ENCODE data around the gene EFNA4. TPM values are rescaled to one million over a fixed set of nuclear protein-coding genes. Genes with fewer than 3 reads are reported as not detected.

Gene EFNA4
- total RNA-seq, 1 donor from 2014 or later: 10.7 TPM

GRCh38 chr1:155022927-155023236, 40.7 kb upstream of the EFNA4 start:
- Histone ChIP-seq H3K27me3 (no peaks in the 10 kb centered on the region), H3F3A (ENCODE audit: low read depth) (peaks cover 17% of the 10 kb centered on the region), H4K20me1 (ENCODE audit: low read depth) (peaks cover 5% of the 10 kb centered on the region), H3K9ac (no peak overlapping the region), H2AFZ (replicated peaks) (no peak overlapping the region), H3K4me1 (peaks cover 21% of the 10 kb centered on the region), H3K79me2 (ENCODE audit: low read depth) (no peaks in the 10 kb centered on the region), H3K4me2 (no peak overlapping the region), H3K27ac (no peak overlapping the region), H3K36me3 (no peaks in the 10 kb centered on the region), H3K4me3 (no peak overlapping the region), H3K9me3 (ENCODE audit: low read depth) (no peaks in the 10 kb centered on the region)
- no peaks in the 10 kb centered on the region for H3K36me3 Mint-ChIP-seq
- H3K27ac Mint-ChIP-seq: peak overlapping the region; percentile 46
- peaks cover 20% of the 10 kb centered on the region for H3K4me1 Mint-ChIP-seq
- no peak for DNase-seq (ENCODE audit: low spot score)
- peaks cover 23% of the 10 kb centered on the region for H3K27me3 Mint-ChIP-seq (ENCODE audit: insufficient read depth, low read depth)
- TF ChIP-seq CTCF (IDR thresholded peaks at IDR 0.05) (no peak), EZH2phosphoT487 (IDR thresholded peaks at IDR 0.05) (no peak), EZH2 (IDR thresholded peaks at IDR 0.05) (no peak)
- no peaks in the 10 kb centered on the region for H3K9me3 Mint-ChIP-seq
- H3K4me3 Mint-ChIP-seq: no peak overlapping the region

GRCh38 chr1:155023627-155024026, 39.9 kb upstream of the EFNA4 start:
- H3K27me3 Mint-ChIP-seq (ENCODE audit: insufficient read depth, low read depth): peaks cover 18% of the 10 kb centered on the region
- Histone ChIP-seq H3K4me1 (peaks cover 15% of the 10 kb centered on the region), H3K36me3 (no peaks in the 10 kb centered on the region), H2AFZ (replicated peaks) (no peak overlapping the region), H3K27ac (no peak overlapping the region), H3K9me3 (ENCODE audit: low read depth) (no peaks in the 10 kb centered on the region), H3K27me3 (no peaks in the 10 kb centered on the region), H3K4me2 (no peak overlapping the region), H3K4me3 (no peak overlapping the region), H3F3A (ENCODE audit: low read depth) (peaks cover 13% of the 10 kb centered on the region), H3K9ac (no peak overlapping the region), H4K20me1 (ENCODE audit: low read depth) (peaks cover 5% of the 10 kb centered on the region), H3K79me2 (ENCODE audit: low read depth) (no peaks in the 10 kb centered on the region)
- TF ChIP-seq EZH2phosphoT487 (IDR thresholded peaks at IDR 0.05): no peak
- TF ChIP-seq EZH2 (IDR thresholded peaks at IDR 0.05): no peak
- TF ChIP-seq CTCF (IDR thresholded peaks at IDR 0.05): no peak
- peaks cover 15% of the 10 kb centered on the region for H3K4me1 Mint-ChIP-seq
- no peak overlapping the region for H3K27ac Mint-ChIP-seq
- DNase-seq (ENCODE audit: low spot score): no peak
- H3K9me3 Mint-ChIP-seq: no peaks in the 10 kb centered on the region
- H3K4me3 Mint-ChIP-seq: no peak overlapping the region
- H3K36me3 Mint-ChIP-seq: no peaks in the 10 kb centered on the region

- H3K27ac Mint-ChIP-seq: no peak overlapping the region
- Histone ChIP-seq H3F3A (ENCODE audit: low read depth) (peaks cover 6% of the 10 kb centered on the region), H3K4me2 (no peak overlapping the region), H3K27ac (no peak overlapping the region), H3K36me3 (no peaks in the 10 kb centered on the region), H3K27me3 (no peaks in the 10 kb centered on the region), H3K4me1 (peaks cover 8% of the 10 kb centered on the region), H3K9ac (no peak overlapping the region), H4K20me1 (ENCODE audit: low read depth) (peaks cover 3% of the 10 kb centered on the region), H3K79me2 (ENCODE audit: low read depth) (no peaks in the 10 kb centered on the region), H2AFZ (replicated peaks) (no peak overlapping the region), H3K9me3 (ENCODE audit: low read depth) (no peaks in the 10 kb centered on the region), H3K4me3 (no peak overlapping the region)
- H3K4me3 Mint-ChIP-seq: no peak overlapping the region
- H3K4me1 Mint-ChIP-seq: peaks cover 14% of the 10 kb centered on the region
- DNase-seq (ENCODE audit: low spot score): no peak
- no peaks in the 10 kb centered on the region for H3K9me3 Mint-ChIP-seq
- no peaks in the 10 kb centered on the region for H3K36me3 Mint-ChIP-seq
- H3K27me3 Mint-ChIP-seq (ENCODE audit: insufficient read depth, low read depth): peaks cover 18% of the 10 kb centered on the region
- TF ChIP-seq EZH2 (IDR thresholded peaks at IDR 0.05) (no peak), EZH2phosphoT487 (IDR thresholded peaks at IDR 0.05) (no peak)
Observed at GRCh38 chr1:155024315-155024714, 39.2 kb upstream of the EFNA4 start.

- Histone ChIP-seq H3K79me2 (ENCODE audit: low read depth) (no peaks in the 10 kb centered on the region), H3K4me3 (no peak overlapping the region), H3K9ac (no peak overlapping the region), H3K4me2 (no peak overlapping the region), H4K20me1 (ENCODE audit: low read depth) (no peaks in the 10 kb centered on the region), H3K9me3 (ENCODE audit: low read depth) (no peaks in the 10 kb centered on the region), H3K36me3 (no peaks in the 10 kb centered on the region), H3K27me3 (no peaks in the 10 kb centered on the region), H3K27ac (no peak overlapping the region), H3K4me1 (no peaks in the 10 kb centered on the region), H3F3A (ENCODE audit: low read depth) (no peaks in the 10 kb centered on the region), H2AFZ (replicated peaks) (no peak overlapping the region)
- no peak for DNase-seq (ENCODE audit: low spot score)
- Mint-ChIP-seq H3K27me3 (ENCODE audit: insufficient read depth, low read depth) (peaks cover 12% of the 10 kb centered on the region), H3K4me1 (peaks cover 5% of the 10 kb centered on the region), H3K27ac (no peak overlapping the region), H3K9me3 (no peaks in the 10 kb centered on the region), H3K4me3 (no peak overlapping the region), H3K36me3 (no peaks in the 10 kb centered on the region)
- no peak for TF ChIP-seq EZH2 (IDR thresholded peaks at IDR 0.05)
- TF ChIP-seq EZH2phosphoT487 (IDR thresholded peaks at IDR 0.05): no peak
- no peak for TF ChIP-seq CTCF (IDR thresholded peaks at IDR 0.05)
Observed at GRCh38 chr1:155026154-155026553, 37.4 kb upstream of the EFNA4 start.
